Muscle layer of colon (tissue), 2 donors: ENCODE data around the gene OPTN.
"Not testable (repeated sequence)": the region's sequence is repeated elsewhere in the genome, so short reads cannot be mapped to it uniquely, and the experiment has no call there.

Experiments
- H3K27ac ChIP-seq: one replicate; pipeline ENCODE4 v1.7.0; 2013; ENCODE audit warnings: low read depth, mild to moderate bottlenecking, low read length, moderate library complexity
- H3K27me3 ChIP-seq, 2 donors: one replicate each; pipeline ENCODE4 v1.7.0; 2013; ENCODE audit warnings: low read length in 2 of 2, mild to moderate bottlenecking in 2 of 2; ENCODE audit not compliant: insufficient read depth in 2 of 2, control insufficient read depth in 1 of 2
- H3K36me3 ChIP-seq: one replicate; pipeline ENCODE4 v1.7.0; 2013; ENCODE audit warnings: mild to moderate bottlenecking, low read length; ENCODE audit not compliant: insufficient read depth
- H3K4me1 ChIP-seq: one replicate; pipeline ENCODE4 v1.7.0; 2013; ENCODE audit warnings: mild to moderate bottlenecking, low read length; ENCODE audit not compliant: insufficient read depth
- H3K4me3 ChIP-seq, 2 donors: one replicate each; pipeline ENCODE4 v1.7.0; 2013; ENCODE audit warnings: low read length in 2 of 2, low read depth in 1 of 2, mild to moderate bottlenecking in 1 of 2, moderate library complexity in 1 of 2
- H3K9ac ChIP-seq: one replicate; pipeline ENCODE4 v1.7.0; 2013; ENCODE audit warnings: low read length
- H3K9me3 ChIP-seq: one replicate; pipeline ENCODE4 v1.7.0; 2013; ENCODE audit warnings: mild to moderate bottlenecking, low read length
- donor health status: abdominal sarcoma.
- donor health status: Adenocarcinoma of cecum.

The OPTN gene

GRCh38 chr10:13139676-13140075 lies 39.7 kb downstream of the OPTN start:
- Histone ChIP-seq H3K4me1 (no peaks in the 10 kb centered on the region), H3K36me3 (peaks cover 54% of the 10 kb centered on the region), H3K9ac (no peak overlapping the region), H3K27ac (no peak overlapping the region), H3K4me3 (no peak overlapping the region), H3K27me3 (no peaks in the 10 kb centered on the region), H3K9me3 (no peaks in the 10 kb centered on the region)

- Histone ChIP-seq H3K27me3 (no peaks in the 10 kb centered on the region), H3K27ac (no peak overlapping the region), H3K9me3 (no peaks in the 10 kb centered on the region), H3K9ac (no peak overlapping the region), H3K36me3 (peaks cover 43% of the 10 kb centered on the region), H3K4me3 (no peak overlapping the region), H3K4me1 (no peaks in the 10 kb centered on the region)
These were observed 40.7 kb downstream of the OPTN start for GRCh38 chr10:13140627-13141190.

DNA sequence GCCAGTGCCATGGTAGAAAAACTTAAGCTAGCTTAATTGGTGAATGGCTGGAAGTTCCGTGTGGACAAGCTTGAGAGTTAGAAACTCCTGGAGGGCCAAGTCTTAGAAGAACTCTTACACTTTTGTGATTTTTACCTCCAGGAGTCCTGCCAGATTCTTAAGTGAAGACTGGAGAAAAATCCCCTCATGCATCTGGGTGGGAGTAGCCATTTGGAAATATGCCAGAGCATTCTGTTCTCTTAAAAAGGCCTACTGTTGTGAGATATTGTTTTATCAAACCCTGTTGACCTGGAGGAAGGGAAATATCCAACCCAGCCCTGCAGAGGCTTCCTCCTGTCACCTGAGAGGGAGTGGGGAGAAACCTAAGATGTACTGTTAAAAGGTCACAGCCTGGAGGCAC lies 43.8 kb downstream of the OPTN start:
- Histone ChIP-seq H3K36me3 (peaks cover 29% of the 10 kb centered on the region), H3K4me1 (no peaks in the 10 kb centered on the region), H3K9me3 (no peaks in the 10 kb centered on the region), H3K9ac (no peak overlapping the region), H3K27ac (no peak overlapping the region), H3K27me3 (no peaks in the 10 kb centered on the region), H3K4me3 (no peak overlapping the region)

- Histone ChIP-seq H3K27me3 (no peaks in the 10 kb centered on the region), H3K4me3 (no peak overlapping the region), H3K4me1 (no peaks in the 10 kb centered on the region), H3K36me3 (peaks cover 29% of the 10 kb centered on the region), H3K9me3 (no peaks in the 10 kb centered on the region), H3K27ac (no peak overlapping the region), H3K9ac (no peak overlapping the region)
These were observed 44.9 kb downstream of the OPTN start for GRCh38 chr10:13144814-13145213.

DNA sequence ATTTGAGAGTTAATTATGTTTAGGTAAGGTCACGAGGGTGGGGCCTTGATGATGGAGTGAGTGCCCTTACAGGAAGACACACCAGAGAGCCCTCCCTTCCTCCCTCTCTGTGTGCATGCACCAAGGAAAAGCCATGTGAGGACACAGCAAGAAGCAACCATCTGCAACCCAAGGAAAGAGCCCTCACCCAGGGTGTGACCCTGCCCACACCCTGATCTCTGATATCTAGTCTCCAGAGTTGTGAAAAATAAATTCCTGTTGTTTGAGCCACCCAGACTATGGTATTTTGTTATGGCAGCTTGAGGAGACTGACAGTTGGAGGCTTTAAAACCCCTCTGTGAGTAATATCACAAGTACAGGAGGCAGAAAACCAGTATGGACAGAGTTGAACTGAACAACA lies 46.4 kb downstream of the OPTN start:
- Histone ChIP-seq H3K36me3 (peaks cover 15% of the 10 kb centered on the region), H3K27ac (no peak overlapping the region), H3K9ac (no peak overlapping the region), H3K4me3 (no peak overlapping the region), H3K9me3 (no peaks in the 10 kb centered on the region), H3K27me3 (no peaks in the 10 kb centered on the region), H3K4me1 (no peaks in the 10 kb centered on the region)

- H3K9ac ChIP-seq = no peak overlapping the region
- no peak overlapping the region for H3K27ac ChIP-seq
- H3K9me3 ChIP-seq = no peaks in the 10 kb centered on the region
- no peaks in the 10 kb centered on the region for H3K4me1 ChIP-seq
- H3K27me3 ChIP-seq = no peaks in the 10 kb centered on the region
- H3K4me3 ChIP-seq = no peak overlapping the region
- peaks cover 12% of the 10 kb centered on the region for H3K36me3 ChIP-seq
These were observed 47.2 kb downstream of the OPTN start for GRCh38 chr10:13147161-13147560.

DNA sequence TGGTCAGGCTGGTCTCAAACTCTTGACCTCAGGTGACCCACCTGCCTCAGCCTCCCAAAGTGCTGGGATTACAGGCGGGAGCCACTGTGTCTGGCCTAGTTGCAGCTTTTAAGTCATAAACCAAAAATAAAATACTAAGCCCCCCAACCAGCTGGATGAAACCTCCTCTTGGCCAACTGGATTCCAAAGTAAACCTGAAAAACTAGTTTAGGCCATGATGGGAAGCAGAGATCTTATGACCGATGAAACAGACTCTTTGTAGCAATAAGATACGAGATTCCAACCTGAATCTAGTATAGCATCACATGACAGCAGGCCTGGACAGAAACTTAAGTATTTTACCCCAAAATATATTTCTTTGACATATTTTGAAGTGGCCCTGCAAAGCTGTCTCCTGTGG lies 52.3 kb downstream of the OPTN start:
- no peaks in the 10 kb centered on the region for H3K27me3 ChIP-seq
- no peak overlapping the region for H3K27ac ChIP-seq
- H3K36me3 ChIP-seq = no peaks in the 10 kb centered on the region
- H3K9ac ChIP-seq = no peak overlapping the region
- H3K9me3 ChIP-seq = no peaks in the 10 kb centered on the region
- no peak overlapping the region for H3K4me3 ChIP-seq
- no peaks in the 10 kb centered on the region for H3K4me1 ChIP-seq

GRCh38 chr10:13155860-13156259 lies 55.9 kb downstream of the OPTN start:
- H3K36me3 ChIP-seq, H3K9ac ChIP-seq, H3K9me3 ChIP-seq, H3K27me3 ChIP-seq, H3K27ac ChIP-seq, H3K4me1 ChIP-seq, H3K4me3 ChIP-seq: not testable (repeated sequence)

- Histone ChIP-seq H3K4me3 (no peak overlapping the region), H3K9ac (no peak overlapping the region), H3K36me3 (no peaks in the 10 kb centered on the region), H3K4me1 (peaks cover 8% of the 10 kb centered on the region), H3K27me3 (no peaks in the 10 kb centered on the region), H3K27ac (no peak overlapping the region), H3K9me3 (no peaks in the 10 kb centered on the region)
These were observed 58.4 kb downstream of the OPTN start for GRCh38 chr10:13158401-13158800.

GRCh38 chr10:13160934-13161856 lies 61.2 kb downstream of the OPTN start, which contains the start of gene MCM10:
Gene MCM10 (plus strand): TSS chr10:13161558. CDS start chr10:13164203, 2,645 bp downstream.
- H3K4me1 ChIP-seq = peaks cover 8% of the 10 kb centered on the region
- no peaks in the 10 kb centered on the region for H3K36me3 ChIP-seq
- H3K27me3 ChIP-seq = no peaks in the 10 kb centered on the region
- no peaks in the 10 kb centered on the region for H3K9me3 ChIP-seq
- peak within 1 kb of the TSS in 1 of 2 donors; percentile 63 for H3K4me3 ChIP-seq
- H3K9ac ChIP-seq = peak within 1 kb of the TSS; percentile 34
- no peak within 1 kb of the TSS for H3K27ac ChIP-seq

DNA sequence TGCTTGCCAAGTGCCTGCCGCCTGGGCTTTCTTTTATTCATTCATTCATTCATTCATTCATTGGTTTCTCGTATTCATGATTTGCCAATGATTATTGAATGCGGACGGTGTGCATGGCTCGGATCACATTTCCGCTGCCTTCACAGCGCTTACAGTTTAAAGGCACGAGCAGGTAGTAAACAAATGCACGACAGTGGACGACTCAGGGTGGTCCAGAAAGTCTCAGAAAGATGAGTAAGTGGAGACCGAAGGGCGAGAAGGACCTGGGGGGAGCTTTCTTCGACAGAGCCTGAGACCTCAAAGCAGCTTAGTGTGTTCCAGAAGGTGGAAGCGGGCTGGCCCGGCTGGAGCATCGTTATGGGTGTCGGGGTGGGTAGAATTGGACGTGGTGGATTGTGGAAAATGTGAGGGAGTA lies 61.9 kb downstream of the OPTN start:
- H3K4me1 ChIP-seq = peaks cover 8% of the 10 kb centered on the region
- no peaks in the 10 kb centered on the region for H3K27me3 ChIP-seq
- no peak overlapping the region for H3K27ac ChIP-seq
- no peaks in the 10 kb centered on the region for H3K9me3 ChIP-seq
- no peak overlapping the region for H3K9ac ChIP-seq
- H3K36me3 ChIP-seq = no peaks in the 10 kb centered on the region
- H3K4me3 ChIP-seq = peak overlapping the region in 1 of 2 donors; percentile 63
